Calu3 (cell line): ENCODE measurements around the gene SKOR1. TPM values are rescaled to one million over a fixed set of nuclear protein-coding genes. Genes with fewer than 3 reads are reported as not detected.

ENCODE experiments used
- BruUV-seq: library from RNA; stranded (reverse); fragments of 400-500 nt; replicated peaks from 2 replicates; lab custom pipeline; 2021; lab: Mats Ljungman, UMichigan
- CTCF ChIA-PET: fragments of 300-600 bp; sonication (Branson Sonifier 250); formaldehyde crosslinking; loops from one replicate; lab custom pipeline; 2022; ENCODE audit warnings: antibody characterized with exemption; lab: Charles Lee
- DNase-seq: peaks from one replicate; pipeline ENCODE4 v3.0.0; 2022
- H3K27ac Mint-ChIP-seq: one replicate; pipeline ENCODE4 v1.8.0; 2022; ENCODE audit warnings: mixed read lengths; ENCODE audit not compliant: unreplicated experiment
- H3K27me3 Mint-ChIP-seq: one replicate; pipeline ENCODE4 v1.8.0; 2022; ENCODE audit warnings: mixed read lengths; ENCODE audit not compliant: unreplicated experiment
- H3K36me3 Mint-ChIP-seq: one replicate; pipeline ENCODE4 v1.8.0; 2022; ENCODE audit warnings: mild to moderate bottlenecking, moderate library complexity, mixed read lengths; ENCODE audit not compliant: insufficient read depth, unreplicated experiment
- H3K4me1 Mint-ChIP-seq: one replicate; pipeline ENCODE4 v1.8.0; 2022; ENCODE audit warnings: mild to moderate bottlenecking, low read depth, mixed read lengths; ENCODE audit not compliant: unreplicated experiment
- H3K4me3 Mint-ChIP-seq: one replicate; pipeline ENCODE4 v1.8.0; 2022; ENCODE audit warnings: mild to moderate bottlenecking, low read depth, moderate library complexity, mixed read lengths; ENCODE audit not compliant: unreplicated experiment
- H3K9me3 Mint-ChIP-seq: one replicate; pipeline ENCODE4 v1.8.0; 2022; ENCODE audit warnings: low read depth, mixed read lengths; ENCODE audit not compliant: unreplicated experiment
- intact Hi-C: fragments of 100-400 bp; cut with micrococcal nuclease; formaldehyde crosslinking; loops from one replicate; pipeline ENCODE4 v1.10.0; 2022; ENCODE audit not compliant: unreplicated experiment
- total RNA-seq: library from RNA; stranded (reverse); gene quantifications from 2 replicates; pipeline ENCODE4 v1.2.3, GENCODE V29; 2022
- TF ChIP-seq, protein P1 (sequence below): fragments of 200-600 bp; IDR thresholded peaks from one replicate; pipeline ENCODE4 v1.8.0; 2022; ENCODE audit warnings: antibody characterized with exemption; ENCODE audit not compliant: unreplicated experiment

The SKOR1 gene
- total RNA-seq, 1 experiment from 2014 or later, result 0.17 TPM

- Mint-ChIP-seq H3K9me3 (peaks cover 2% of the 10 kb centered on the region), H3K36me3 (peaks cover 15% of the 10 kb centered on the region), H3K4me1 (peaks cover 30% of the 10 kb centered on the region), H3K27me3 (peaks cover 85% of the 10 kb centered on the region), H3K4me3 (peak overlapping the region; percentile 66), H3K27ac (no peak overlapping the region)
- intact Hi-C loops, result loop anchor here (1.0 to 10.0 kb wide), 4 partner anchors 377 to 889 kb away; no protein-coding TSS in a partner anchor
- TF ChIP-seq, protein P1, sequence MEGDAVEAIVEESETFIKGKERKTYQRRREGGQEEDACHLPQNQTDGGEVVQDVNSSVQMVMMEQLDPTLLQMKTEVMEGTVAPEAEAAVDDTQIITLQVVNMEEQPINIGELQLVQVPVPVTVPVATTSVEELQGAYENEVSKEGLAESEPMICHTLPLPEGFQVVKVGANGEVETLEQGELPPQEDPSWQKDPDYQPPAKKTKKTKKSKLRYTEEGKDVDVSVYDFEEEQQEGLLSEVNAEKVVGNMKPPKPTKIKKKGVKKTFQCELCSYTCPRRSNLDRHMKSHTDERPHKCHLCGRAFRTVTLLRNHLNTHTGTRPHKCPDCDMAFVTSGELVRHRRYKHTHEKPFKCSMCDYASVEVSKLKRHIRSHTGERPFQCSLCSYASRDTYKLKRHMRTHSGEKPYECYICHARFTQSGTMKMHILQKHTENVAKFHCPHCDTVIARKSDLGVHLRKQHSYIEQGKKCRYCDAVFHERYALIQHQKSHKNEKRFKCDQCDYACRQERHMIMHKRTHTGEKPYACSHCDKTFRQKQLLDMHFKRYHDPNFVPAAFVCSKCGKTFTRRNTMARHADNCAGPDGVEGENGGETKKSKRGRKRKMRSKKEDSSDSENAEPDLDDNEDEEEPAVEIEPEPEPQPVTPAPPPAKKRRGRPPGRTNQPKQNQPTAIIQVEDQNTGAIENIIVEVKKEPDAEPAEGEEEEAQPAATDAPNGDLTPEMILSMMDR, result peak; percentile 77
- no TSS peak for BruUV-seq
- peak; percentile 65 for DNase-seq
- CTCF ChIA-PET, result no interaction called here
Observed at GRCh38 chr15:67833710-67834511, 8.6 kb downstream of the SKOR1 start.

- Mint-ChIP-seq H3K27ac (peak overlapping the region; percentile 39), H3K4me3 (peak overlapping the region; percentile 66), H3K27me3 (peaks cover 76% of the 10 kb centered on the region), H3K36me3 (peaks cover 24% of the 10 kb centered on the region), H3K4me1 (peaks cover 30% of the 10 kb centered on the region), H3K9me3 (no peaks in the 10 kb centered on the region)
- BruUV-seq, result no TSS peak
- intact Hi-C loops, result loop anchor here (1.0 to 10.0 kb wide), 5 partner anchors 377 to 890 kb away; no protein-coding TSS in a partner anchor
- DNase-seq, result no peak
- TF ChIP-seq, protein P1, result no peak
- CTCF ChIA-PET, result interaction anchor here (0.9 to 1.7 kb wide), 3 partner anchors 251 to 378 kb away, joined by 3 to 7 read pairs (median 4); partner anchors contain the start of gene C15orf61
Observed at GRCh38 chr15:67834581-67835296, 9.4 kb downstream of the SKOR1 start.

DNA sequence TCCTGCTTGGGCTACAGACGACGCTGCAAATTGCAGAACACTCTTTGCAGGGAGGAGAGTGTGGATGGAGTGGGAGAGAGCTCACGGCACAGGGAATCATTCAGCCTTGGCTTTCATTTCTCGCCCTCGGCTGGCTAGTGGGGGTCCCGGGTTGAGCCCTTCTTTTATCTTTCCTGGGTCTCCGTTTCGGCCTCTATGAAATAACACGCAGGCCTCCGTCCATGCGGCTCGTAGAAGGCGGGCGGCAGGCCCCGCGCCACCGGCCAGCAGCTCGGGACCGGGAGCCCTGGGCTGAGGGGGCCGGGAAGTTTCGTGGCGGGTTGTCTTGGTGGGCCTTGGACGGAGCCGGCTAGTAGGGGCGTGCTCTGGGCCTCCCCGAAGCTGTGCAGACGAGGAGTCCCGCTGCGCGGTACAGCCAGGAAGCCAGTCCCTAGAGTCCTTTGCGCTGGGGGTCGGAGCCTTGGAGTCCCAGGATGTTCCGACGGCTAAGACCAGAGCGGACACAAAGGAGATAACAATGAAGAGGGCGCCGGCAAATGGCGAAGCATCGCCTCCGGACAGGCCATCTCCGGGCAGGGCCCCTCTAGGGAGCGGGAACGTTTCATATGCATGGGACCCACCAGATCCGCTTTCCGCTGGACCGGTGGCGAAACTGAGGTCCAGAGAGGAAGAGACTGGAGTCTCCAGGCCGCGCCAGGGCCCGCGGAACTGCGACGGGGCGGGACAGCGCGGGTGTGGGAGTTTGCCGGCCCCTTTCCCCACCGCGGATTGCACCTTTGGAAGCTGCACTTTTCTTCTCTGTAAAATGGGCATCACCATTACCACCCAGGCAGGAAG is 10.2 kb downstream of the SKOR1 start:
- BruUV-seq, result no TSS peak
- peak overlapping the region; percentile 66 for H3K4me3 Mint-ChIP-seq
- no peaks in the 10 kb centered on the region for H3K9me3 Mint-ChIP-seq
- CTCF ChIA-PET, result interaction anchor here (0.9 to 1.7 kb wide), 3 partner anchors 252 to 379 kb away, joined by 3 to 7 read pairs (median 4); partner anchors contain the start of gene C15orf61
- H3K36me3 Mint-ChIP-seq, result peaks cover 31% of the 10 kb centered on the region
- peak overlapping the region; percentile 39 for H3K27ac Mint-ChIP-seq
- H3K4me1 Mint-ChIP-seq, result peaks cover 30% of the 10 kb centered on the region
- peaks cover 70% of the 10 kb centered on the region for H3K27me3 Mint-ChIP-seq
- intact Hi-C loops, result loop anchor here (5.0 to 10.0 kb wide), 4 partner anchors 451 to 891 kb away; no protein-coding TSS in a partner anchor
- TF ChIP-seq, protein P1, result no peak
- no peak for DNase-seq

DNA sequence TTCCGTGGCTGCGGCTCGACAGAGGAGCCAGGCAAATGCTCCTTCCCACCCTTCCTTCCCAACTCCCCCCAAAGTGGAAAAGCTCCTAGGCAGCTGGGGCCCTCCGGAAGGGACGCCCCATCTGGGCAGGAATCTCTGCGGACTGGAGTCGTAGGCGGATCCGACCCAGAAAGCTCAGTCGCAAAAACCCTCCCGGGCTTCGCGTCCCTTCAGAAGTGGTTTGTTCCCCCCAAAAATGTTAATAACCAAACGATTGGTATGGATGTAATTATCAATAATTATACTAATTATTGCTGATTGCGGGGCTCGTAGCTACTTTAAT is 10.8 kb downstream of the SKOR1 start:
- Mint-ChIP-seq H3K4me3 (peak overlapping the region; percentile 66), H3K27ac (no peak overlapping the region), H3K4me1 (peaks cover 35% of the 10 kb centered on the region), H3K36me3 (peaks cover 37% of the 10 kb centered on the region), H3K9me3 (no peaks in the 10 kb centered on the region), H3K27me3 (peaks cover 64% of the 10 kb centered on the region)
- no peak for DNase-seq
- TF ChIP-seq, protein P1, result no peak
- BruUV-seq, result no TSS peak
- intact Hi-C loops, result loop anchor here (5.0 to 10.0 kb wide), 4 partner anchors 451 to 891 kb away; no protein-coding TSS in a partner anchor
- CTCF ChIA-PET, result interaction anchor here (1.7 kb wide), 1 partner anchor 379 kb away, joined by 7 read pairs; no protein-coding TSS in a partner anchor
